ENCODE results near the gene LYRM7.

DNA sequence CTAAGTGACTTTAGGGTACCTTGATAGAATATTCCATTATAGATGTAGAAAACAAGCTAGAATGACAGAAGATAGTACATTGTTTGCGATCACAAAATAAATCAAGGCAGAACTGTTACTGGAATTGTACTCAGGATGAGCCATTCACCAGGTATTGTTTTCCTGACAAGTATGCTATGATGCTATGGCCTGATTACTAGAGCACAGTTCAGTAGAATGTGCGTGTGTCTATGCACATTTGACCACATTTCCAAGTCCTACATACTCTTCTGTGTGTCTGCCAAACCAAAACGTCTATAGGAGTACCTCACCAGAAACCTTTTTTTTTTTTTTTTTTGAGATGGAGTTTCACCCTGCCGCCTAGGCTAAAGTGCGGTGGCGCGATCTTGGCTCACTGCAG lies 49.8 kb downstream of the LYRM7 start:
- TF ChIP-seq ZNF274 (IDR thresholded peaks at IDR 0.05; ENCODE audit: low read depth, low read length): no peak
- no peak for TF ChIP-seq YY1 (IDR thresholded peaks at IDR 0.05; ENCODE audit: insufficient read depth, insufficient read length)

Measured in NT2/D1 (cell line).